K562 (cell line): ENCODE results near the gene GAB1. TPM values are rescaled to one million over a fixed set of nuclear protein-coding genes. Genes with fewer than 3 reads are reported as not detected.

Experiments
- EHMT2 ChIP-seq: fragments of 450-650 bp; IDR thresholded peaks from 2 replicates; pipeline ENCODE4 v1.6.1; 2018; ENCODE audit warnings: antibody characterized with exemption
- FOXJ2 ChIP-seq: fragments of 200-800 bp; sonication (Bioruptor generic); IDR thresholded peaks from 2 replicates; pipeline ENCODE4 v1.6.1; 2016; ENCODE audit warnings: missing genetic modification characterization, missing compliant biosample characterization
- ID3 ChIP-seq, 2 experiments: fragments of 250-450 bp in 1 of 2; fragments of 450-650 bp in 1 of 2; sonication (Bioruptor Pico) in 1 of 2; IDR thresholded peaks; 2 replicates each; pipeline versions ENCODE4 v1.6.1 to v1.8.0; 2016 to 2021; ENCODE audit warnings: mild to moderate bottlenecking in 2 of 2, moderate library complexity in 2 of 2, missing compliant biosample characterization in 1 of 2, missing genetic modification characterization in 1 of 2
- KLF10 ChIP-seq: fragments of 250-450 bp; sonication (Bioruptor Pico); IDR thresholded peaks from 2 replicates; pipeline ENCODE4 v1.6.1; 2021; ENCODE audit warnings: matching md5 sums
- LCOR ChIP-seq: sonication (generic); formaldehyde crosslinking; IDR thresholded peaks from 2 replicates; pipeline ENCODE4 v1.8.0; 2022; ENCODE audit warnings: mild to moderate bottlenecking, missing genetic modification reagents
- MEF2D ChIP-seq: conservative IDR thresholded peaks from 2 replicates; pipeline ENCODE4 v1.6.1; 2016; ENCODE audit warnings: low read depth, missing genetic modification characterization, missing compliant biosample characterization
- MYC ChIP-seq, 2 experiments: fragments of 250-450 bp in 1 of 2; sonication (Bioruptor Pico) in 1 of 2; IDR thresholded peaks; 2 replicates each; pipeline versions ENCODE4 v1.5.1 to v1.6.1; 2012 to 2021; ENCODE audit warnings: low read depth in 2 of 2, borderline replicate concordance in 1 of 2, improper control_type of control experiment in 1 of 2, low read length in 1 of 2, mild to moderate bottlenecking in 1 of 2, moderate library complexity in 1 of 2
- NFE2L1 ChIP-seq: fragments of 450-650 bp; IDR thresholded peaks from 2 replicates; pipeline ENCODE4 v1.6.1; 2016; ENCODE audit warnings: missing genetic modification characterization, low read depth, mild to moderate bottlenecking, missing compliant biosample characterization, moderate library complexity, borderline replicate concordance
- NFXL1 ChIP-seq: fragments of 450-650 bp; formaldehyde crosslinking; IDR thresholded peaks from 2 replicates; pipeline ENCODE4 v1.4.0; 2021; ENCODE audit warnings: mild to moderate bottlenecking
- PTRF ChIP-seq: fragments of 450-650 bp; IDR thresholded peaks from 2 replicates; pipeline ENCODE4 v1.6.1; 2016; ENCODE audit warnings: mild to moderate bottlenecking, missing genetic modification characterization, missing compliant biosample characterization
- PYGO2 ChIP-seq: fragments of 450-650 bp; IDR thresholded peaks from 2 replicates; pipeline ENCODE4 v1.6.1; 2016; ENCODE audit warnings: mild to moderate bottlenecking, missing genetic modification characterization, moderate library complexity, missing compliant biosample characterization
- TAF7 ChIP-seq: fragments of 450-650 bp; IDR thresholded peaks from 2 replicates; pipeline ENCODE4 v1.6.1; 2016; ENCODE audit warnings: missing genetic modification characterization, missing compliant biosample characterization
- TCF7L2 ChIP-seq: fragments of 150-350 bp; IDR thresholded peaks from 2 replicates; pipeline ENCODE4 v1.6.1; 2016; ENCODE audit warnings: low read depth, mild to moderate bottlenecking, low read length, moderate library complexity
- TEAD1 ChIP-seq, 2 experiments: fragments of 450-650 bp in 1 of 2; sonication (generic) in 1 of 2; formaldehyde crosslinking; IDR thresholded peaks; 2 replicates each; pipeline versions ENCODE4 v1.4.0 to v1.8.0; 2020 to 2022; ENCODE audit warnings: mild to moderate bottlenecking in 2 of 2, missing genetic modification reagents in 1 of 2
- USF2 ChIP-seq: sonication (generic); formaldehyde crosslinking; IDR thresholded peaks from 2 replicates; pipeline ENCODE4 v1.5.0; 2020; ENCODE audit warnings: missing genetic modification reagents
- ZNF395 ChIP-seq: fragments of 200-800 bp; sonication (Bioruptor generic); IDR thresholded peaks from 2 replicates; pipeline ENCODE4 v1.6.1; 2017; ENCODE audit warnings: missing genetic modification characterization, missing compliant biosample characterization
- ZNF589 ChIP-seq: fragments of 200-800 bp; sonication (Bioruptor generic); IDR thresholded peaks from 2 replicates; pipeline ENCODE4 v1.6.1; 2016; ENCODE audit warnings: low read depth, missing genetic modification characterization, missing compliant biosample characterization
- ZNF740 ChIP-seq, 3 experiments: fragments of 200-800 bp in 1 of 3; sonication (Bioruptor generic) in 1 of 3; sonication (generic) in 1 of 3; formaldehyde crosslinking in 1 of 3; IDR thresholded peaks; 2 replicates each; pipeline versions ENCODE4 v1.6.1 to v1.8.0; 2016 to 2022; ENCODE audit warnings: mild to moderate bottlenecking in 2 of 3, missing compliant biosample characterization in 2 of 3, missing genetic modification characterization in 2 of 3, missing genetic modification reagents in 1 of 3
- ZSCAN29 ChIP-seq: fragments of 450-650 bp; IDR thresholded peaks from 2 replicates; pipeline ENCODE4 v1.6.1; 2017
- polyA plus RNA-seq, 8 experiments: library from polyadenylated mRNA; depleted of rRNA in 4 of 8; stranded (reverse) in 5 of 8; unstranded in 3 of 8; fragments of >200 nt; fragmentation: Nextera tagmentation in 2 of 8; fragmentation: Illumina TruSeq in 1 of 8; extraction: Ambion mirVana in 2 of 8; extraction: Trizol in 1 of 8; gene quantifications; 2 replicates each; pipeline versions ENCODE4 v1.2.1 to v1.2.3, GENCODE V29; 2011 to 2014; ENCODE audit warnings: inconsistent platforms in 1 of 8, missing spikeins in 1 of 8
- total RNA-seq, 7 experiments: library from RNA; depleted of rRNA in 6 of 7; stranded (reverse); fragments of >200 nt in 6 of 7; fragmentation: Illumina TruSeq in 2 of 7; extraction: Trizol in 2 of 7; gene quantifications; 2 replicates each; pipeline versions ENCODE4 v1.2.1 to v1.2.3, GENCODE V29; 2011 to 2021; ENCODE audit warnings: low replicate concordance in 1 of 7
- TF ChIP-seq, protein P1 (sequence below): fragments of 450-650 bp; IDR thresholded peaks from 2 replicates; pipeline ENCODE4 v1.6.1; 2016; ENCODE audit warnings: antibody characterized with exemption

The GAB1 gene
- total and polyA plus RNA-seq, 9 of the 15 experiments (the other 6 are each of a cell fraction or from before 2014, with no cell fraction given): 1.3 to 14.6 (median 7.5) TPM

GRCh38 chr4:143362349-143363046 is 25.8 kb downstream of the GAB1 start (continued):
- TF ChIP-seq ZNF740 (CRISPR knock-in tag; IDR thresholded peaks at IDR 0.05) (no peak), ZNF740 (tag; IDR thresholded peaks at IDR 0.05) (peak in 1 of 2 experiments; percentile 91; a peak in 2 of 4 replicates), MEF2D (peak; percentile 83; the same call in 1 of the 2 replicates), FOXJ2 (tag) (no peak), NFXL1 (CRISPR knock-in tag) (peak; percentile 54; the same call in 1 of the 2 replicates), PTRF (peak; percentile 87), EHMT2 (no peak), ZNF589 (0 out of 2 replicates have a peak, but pooled peaks have one; percentile 54), LCOR (CRISPR knock-in tag) (no peak), TCF7L2 (no peak), MYC (IDR thresholded peaks at IDR 0.05; ENCODE audit: low read depth, low read length) (no peak), MYC (CRISPR knock-in tag; IDR thresholded peaks at IDR 0.05; ENCODE audit: borderline replicate concordance, low read depth) (no peak), PYGO2 (tag) (peak; percentile 52; the same call in 1 of the 2 replicates), USF2 (no peak), ZNF395 (0 out of 2 replicates have a peak, but pooled peaks have one; percentile 28), KLF10 (CRISPR knock-in tag) (no peak), ID3 (CRISPR knock-in tag; IDR thresholded peaks at IDR 0.05) (peak; percentile 24; the same call in 1 of the 2 replicates), ID3 (tag; IDR thresholded peaks at IDR 0.05) (no peak), NFE2L1 (tag) (no peak), ZSCAN29 (no peak), TEAD1 (CRISPR knock-in tag; IDR thresholded peaks at IDR 0.05) (0 out of 4 replicates have a peak, but pooled peaks of 1 of the 2 experiments have one; percentile 41), TAF7 (tag) (peak; percentile 37; the same call in 1 of the 2 replicates)
- TF ChIP-seq, protein P1, sequence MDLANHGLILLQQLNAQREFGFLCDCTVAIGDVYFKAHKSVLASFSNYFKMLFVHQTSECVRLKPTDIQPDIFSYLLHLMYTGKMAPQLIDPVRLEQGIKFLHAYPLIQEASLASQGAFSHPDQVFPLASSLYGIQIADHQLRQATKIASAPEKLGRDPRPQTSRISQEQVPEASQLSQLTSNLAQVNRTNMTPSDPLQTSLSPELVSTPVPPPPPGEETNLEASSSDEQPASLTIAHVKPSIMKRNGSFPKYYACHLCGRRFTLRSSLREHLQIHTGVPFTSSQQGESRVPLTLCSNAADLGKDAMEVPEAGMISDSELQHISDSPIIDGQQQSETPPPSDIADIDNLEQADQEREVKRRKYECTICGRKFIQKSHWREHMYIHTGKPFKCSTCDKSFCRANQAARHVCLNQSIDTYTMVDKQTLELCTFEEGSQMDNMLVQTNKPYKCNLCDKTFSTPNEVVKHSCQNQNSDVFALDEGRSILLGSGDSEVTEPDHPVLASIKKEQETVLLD: no peak
